Endodermal cell (in vitro differentiated cells): ENCODE data around the gene ZC3H6. TPM values are rescaled to one million over a fixed set of nuclear protein-coding genes. Genes with fewer than 3 reads are reported as not detected.

Experiments
- DNase-seq: peaks from one replicate; pipeline ENCODE4 v3.0.0-alpha.2; 2017
- H3K27ac ChIP-seq: 2 replicates; pipeline ENCODE4 v1.5.1; 2013; ENCODE audit warnings: mild to moderate bottlenecking, low read depth, low read length, moderate library complexity
- H3K27me3 ChIP-seq: 2 replicates; pipeline ENCODE4 v1.6.1; 2013; ENCODE audit warnings: mild to moderate bottlenecking, low read length, moderate library complexity; ENCODE audit not compliant: insufficient read depth, control insufficient read depth, poor library complexity, severe bottlenecking
- H3K36me3 ChIP-seq: 2 replicates; pipeline ENCODE4 v1.7.0; 2013; ENCODE audit warnings: mild to moderate bottlenecking, low read length, moderate library complexity; ENCODE audit not compliant: control insufficient read depth, insufficient read depth
- H3K4me1 ChIP-seq: one replicate; pipeline ENCODE4 v1.7.0; 2013; ENCODE audit warnings: low read length; ENCODE audit not compliant: control insufficient read depth, insufficient read depth
- H3K4me3 ChIP-seq: 2 replicates; pipeline ENCODE4 v1.5.1; 2013; ENCODE audit warnings: mild to moderate bottlenecking, low read length, moderate library complexity
- H3K9ac ChIP-seq: 2 replicates; pipeline ENCODE4 v1.6.1; 2013; ENCODE audit warnings: mild to moderate bottlenecking, low read length, moderate library complexity; ENCODE audit not compliant: poor library complexity, severe bottlenecking; ENCODE audit errors: extremely low read depth
- H3K9me3 ChIP-seq: 2 replicates; pipeline ENCODE4 v1.6.1; 2013; ENCODE audit warnings: mild to moderate bottlenecking, low read length, moderate library complexity; ENCODE audit not compliant: control insufficient read depth
- H3K27ac Mint-ChIP-seq: 2 replicates; pipeline ENCODE4 v1.8.0; 2020; ENCODE audit warnings: mixed read lengths
- H3K27me3 Mint-ChIP-seq: 2 replicates; pipeline ENCODE4 v1.8.0; 2021; ENCODE audit warnings: mild to moderate bottlenecking, mixed read lengths; ENCODE audit not compliant: insufficient read depth
- H3K36me3 Mint-ChIP-seq: 2 replicates; pipeline ENCODE4 v1.8.0; 2020; ENCODE audit warnings: low read depth, mixed read lengths
- H3K4me1 Mint-ChIP-seq: 2 replicates; pipeline ENCODE4 v1.8.0; 2020; ENCODE audit warnings: mixed read lengths
- H3K4me3 Mint-ChIP-seq: 2 replicates; pipeline ENCODE4 v1.8.0; 2020; ENCODE audit warnings: mild to moderate bottlenecking, moderate library complexity, mixed read lengths
- H3K9me3 Mint-ChIP-seq: 2 replicates; pipeline ENCODE4 v1.8.0; 2020; ENCODE audit warnings: mild to moderate bottlenecking, mixed read lengths
- CTCF ChIP-seq: fragments of 200-600 bp; sonication (generic); conservative IDR thresholded peaks from 2 replicates; pipeline ENCODE4 v1.5.0; 2021; ENCODE audit warnings: antibody characterized with exemption, mild to moderate bottlenecking
- WGBS, 2 experiments: methylation state at CpG; one replicate each; pipeline versions ENCODE4 v1.1.5 to v1.1.7; 2013; ENCODE audit warnings: missing lambda C conversion rate in 2 of 2, mixed read lengths in 1 of 2; ENCODE audit not compliant: insufficient coverage in 1 of 2, insufficient read length in 1 of 2; 5-methylcytosine and 5-hydroxymethylcytosine counted together
- total RNA-seq, 2 donors: library from RNA; stranded (reverse); fragmentation: NEBNext Ultra II Directional in 1 of 2; extraction: Animal tissue kit (Norgen Biotek cat#: 25700) in 1 of 2; gene quantifications; 2 replicates in 1 of 2; 3 replicates in 1 of 2; pipeline ENCODE4 v1.2.1, GENCODE V29; 2021

Gene ZC3H6
- total RNA-seq, 2 donors from 2014 or later, result 8.0 to 21.5 TPM

GRCh38 chr2:112322919-112323318 is 47.5 kb downstream of the ZC3H6 start:
- H3K9ac ChIP-seq, result no peak overlapping the region
- Mint-ChIP-seq H3K9me3 (peaks cover 8% of the 10 kb centered on the region), H3K4me1 (peaks cover 12% of the 10 kb centered on the region), H3K27me3 (no peaks in the 10 kb centered on the region), H3K27ac (no peak overlapping the region), H3K4me3 (no peak overlapping the region), H3K36me3 (peaks cover 15% of the 10 kb centered on the region)
- no peak for TF ChIP-seq CTCF
- peaks cover 2% of the 10 kb centered on the region for H3K4me1 ChIP-seq
- H3K27me3 ChIP-seq, result no peaks in the 10 kb centered on the region
- H3K36me3 ChIP-seq, result peaks cover 4% of the 10 kb centered on the region
- no peak overlapping the region for H3K27ac ChIP-seq
- DNase-seq, result peak; percentile 57
- no peaks in the 10 kb centered on the region for H3K9me3 ChIP-seq
- WGBS, 2 experiments, result 81 to 100% methylated on average over 2 to 3 of the region's 3 CpGs
- no peak overlapping the region for H3K4me3 ChIP-seq

- no peak for TF ChIP-seq CTCF
- H3K27me3 ChIP-seq, result no peaks in the 10 kb centered on the region
- no peak overlapping the region for H3K9ac ChIP-seq
- Mint-ChIP-seq H3K4me3 (no peak overlapping the region), H3K4me1 (no peaks in the 10 kb centered on the region), H3K27ac (no peak overlapping the region), H3K36me3 (peaks cover 24% of the 10 kb centered on the region), H3K9me3 (peaks cover 8% of the 10 kb centered on the region), H3K27me3 (no peaks in the 10 kb centered on the region)
- no peaks in the 10 kb centered on the region for H3K36me3 ChIP-seq
- WGBS, 2 experiments, result 89 to 90% methylated on average over 5 of the region's 5 CpGs
- no peak for DNase-seq
- H3K9me3 ChIP-seq, result no peaks in the 10 kb centered on the region
- no peaks in the 10 kb centered on the region for H3K4me1 ChIP-seq
- H3K27ac ChIP-seq, result no peak overlapping the region
- no peak overlapping the region for H3K4me3 ChIP-seq
Observed at GRCh38 chr2:112332123-112332696, 56.8 kb downstream of the ZC3H6 start.

- 63 to 100% methylated on average over 1 of the region's 1 CpG for WGBS, 2 experiments
- H3K27me3 Mint-ChIP-seq, result no peaks in the 10 kb centered on the region
- no peaks in the 10 kb centered on the region for H3K9me3 ChIP-seq
- no peaks in the 10 kb centered on the region for H3K36me3 ChIP-seq
- no peaks in the 10 kb centered on the region for H3K4me1 Mint-ChIP-seq
- no peak for TF ChIP-seq CTCF
- H3K27me3 ChIP-seq, result no peaks in the 10 kb centered on the region
- no peak overlapping the region for H3K4me3 ChIP-seq
- H3K9ac ChIP-seq, result no peak overlapping the region
- no peak overlapping the region for H3K27ac ChIP-seq
- H3K9me3 Mint-ChIP-seq, result no peaks in the 10 kb centered on the region
- no peak overlapping the region for H3K27ac Mint-ChIP-seq
- no peaks in the 10 kb centered on the region for H3K4me1 ChIP-seq
- DNase-seq, result no peak
- no peak overlapping the region for H3K4me3 Mint-ChIP-seq
- H3K36me3 Mint-ChIP-seq, result peaks cover 10% of the 10 kb centered on the region
Observed at GRCh38 chr2:112335600-112335999, 60.2 kb downstream of the ZC3H6 start.
